H9 (cell line): ENCODE measurements around the gene CARD19. TPM values are rescaled to one million over a fixed set of nuclear protein-coding genes. Genes with fewer than 3 reads are reported as not detected.

Experiments
- DNase-seq: peaks from one replicate; pipeline ENCODE4 v3.0.0-alpha.2; 2017
- H2AFZ ChIP-seq: one replicate; pipeline ENCODE4 v1.6.1; 2013; ENCODE audit warnings: mild to moderate bottlenecking, low read length, control low read depth, moderate library complexity
- H2AK5ac ChIP-seq: 2 replicates; pipeline ENCODE4 v1.6.1; 2013; ENCODE audit warnings: low read length, control low read depth, mixed read lengths; ENCODE audit not compliant: insufficient read length
- H2BK120ac ChIP-seq: one replicate; pipeline ENCODE4 v1.6.1; 2013; ENCODE audit warnings: low read depth, mild to moderate bottlenecking, low read length, control low read depth, inconsistent platforms; ENCODE audit not compliant: poor library complexity, severe bottlenecking
- H2BK12ac ChIP-seq: 2 replicates; pipeline ENCODE4 v1.6.1; 2013; ENCODE audit warnings: low read length, control low read depth, mixed read lengths, low read depth; ENCODE audit not compliant: insufficient read length
- H2BK15ac ChIP-seq: 2 replicates; pipeline ENCODE4 v1.6.1; 2013; ENCODE audit warnings: low read depth, low read length, control low read depth
- H2BK20ac ChIP-seq: one replicate; pipeline ENCODE4 v1.6.1; 2013; ENCODE audit warnings: low read depth, mild to moderate bottlenecking, low read length, control low read depth, inconsistent platforms; ENCODE audit not compliant: poor library complexity, severe bottlenecking
- H2BK5ac ChIP-seq: 2 replicates; pipeline ENCODE4 v1.6.1; 2013; ENCODE audit warnings: low read length, control low read depth, mixed read lengths; ENCODE audit not compliant: insufficient read length
- H3K14ac ChIP-seq: 2 replicates; pipeline ENCODE4 v1.6.1; 2013; ENCODE audit warnings: low read length, control low read depth; ENCODE audit not compliant: insufficient read depth
- H3K18ac ChIP-seq: 2 replicates; pipeline ENCODE4 v1.6.1; 2013; ENCODE audit warnings: low read depth, mild to moderate bottlenecking, mixed read lengths, low read length, control low read depth; ENCODE audit not compliant: insufficient read length
- H3K23ac ChIP-seq: 2 replicates; pipeline ENCODE4 v1.6.1; 2013; ENCODE audit warnings: low read length, control low read depth, mixed read lengths, low read depth; ENCODE audit not compliant: insufficient read length
- H3K23me2 ChIP-seq: 2 replicates; pipeline ENCODE4 v1.6.1; 2013; ENCODE audit warnings: low read depth, mild to moderate bottlenecking, mixed read lengths, low read length, control low read depth; ENCODE audit not compliant: insufficient read length, poor library complexity, severe bottlenecking
- H3K27ac ChIP-seq: 2 replicates; pipeline ENCODE4 v1.5.1; 2013; ENCODE audit warnings: low read length, control low read depth, mixed read lengths, low read depth; ENCODE audit not compliant: insufficient read length
- H3K27me3 ChIP-seq: 2 replicates; pipeline ENCODE4 v1.6.1; 2013; ENCODE audit warnings: low read length, control low read depth, inconsistent platforms; ENCODE audit not compliant: insufficient read depth
- H3K4ac ChIP-seq: 2 replicates; pipeline ENCODE4 v1.6.1; 2013; ENCODE audit warnings: low read depth, mild to moderate bottlenecking, control low read depth, inconsistent platforms, low read length, moderate library complexity
- H3K4me1 ChIP-seq: 2 replicates; pipeline ENCODE4 v1.6.1; 2013; ENCODE audit warnings: low read length, control low read depth, inconsistent platforms; ENCODE audit not compliant: insufficient read depth
- H3K4me2 ChIP-seq: 2 replicates; pipeline ENCODE4 v1.6.1; 2013; ENCODE audit warnings: low read length, control low read depth, mixed read lengths; ENCODE audit not compliant: insufficient read length, insufficient read depth
- H3K56ac ChIP-seq: 2 replicates; pipeline ENCODE4 v1.6.1; 2013; ENCODE audit warnings: low read depth, mild to moderate bottlenecking, mixed read lengths, low read length, control low read depth; ENCODE audit not compliant: insufficient read length
- H3K79me1 ChIP-seq: 2 replicates; pipeline ENCODE4 v1.6.1; 2013; ENCODE audit warnings: low read depth, mild to moderate bottlenecking, moderate library complexity, low read length, control low read depth, inconsistent platforms; ENCODE audit not compliant: insufficient read depth, poor library complexity, severe bottlenecking
- H3K79me2 ChIP-seq: 2 replicates; pipeline ENCODE4 v1.6.1; 2013; ENCODE audit warnings: low read length, control low read depth, inconsistent platforms; ENCODE audit not compliant: insufficient read depth
- H3K9ac ChIP-seq: 2 replicates; pipeline ENCODE4 v1.6.1; 2013; ENCODE audit warnings: low read length, control low read depth, mixed read lengths; ENCODE audit not compliant: insufficient read length; ENCODE audit errors: extremely low read depth
- H3K9me3 ChIP-seq: one replicate; pipeline ENCODE4 v1.6.1; 2013; ENCODE audit warnings: low read depth, low read length, inconsistent platforms; ENCODE audit not compliant: control insufficient read depth
- H3T11ph ChIP-seq: one replicate; pipeline ENCODE4 v1.6.1; 2013; ENCODE audit warnings: mild to moderate bottlenecking, low read length, control low read depth, inconsistent platforms
- H4K20me1 ChIP-seq: one replicate; pipeline ENCODE4 v1.6.1; 2013; ENCODE audit not compliant: control insufficient read depth, insufficient read length, insufficient read depth
- H4K5ac ChIP-seq: 2 replicates; pipeline ENCODE4 v1.6.1; 2013; ENCODE audit warnings: low read depth, mild to moderate bottlenecking, mixed read lengths, low read length, control low read depth; ENCODE audit not compliant: insufficient read length
- H4K8ac ChIP-seq: replicated peaks from 2 replicates; pipeline ENCODE4 v1.6.1; 2013; ENCODE audit warnings: low read length, control low read depth, mixed read lengths, low read depth; ENCODE audit not compliant: insufficient read length
- H4K91ac ChIP-seq: 2 replicates; pipeline ENCODE4 v1.6.1; 2013; ENCODE audit warnings: low read depth, mild to moderate bottlenecking, moderate library complexity, mixed read lengths, low read length, control low read depth; ENCODE audit not compliant: insufficient read length
- H3K27ac Mint-ChIP-seq, 3 experiments: 2 replicates in 2 of 3; 3 replicates in 1 of 3; pipeline ENCODE4 v1.8.0; 2020 to 2021; ENCODE audit warnings: mixed read lengths in 3 of 3, mild to moderate bottlenecking in 1 of 3, moderate library complexity in 1 of 3
- H3K27me3 Mint-ChIP-seq: 2 replicates; pipeline ENCODE4 v1.8.0; 2021; ENCODE audit warnings: low read depth, mild to moderate bottlenecking, moderate library complexity, mixed read lengths
- H3K36me3 Mint-ChIP-seq, 3 experiments: 2 replicates in 2 of 3; 3 replicates in 1 of 3; pipeline ENCODE4 v1.8.0; 2020 to 2021; ENCODE audit warnings: low read depth in 3 of 3, mixed read lengths in 3 of 3; ENCODE audit not compliant: insufficient read depth in 1 of 3
- H3K4me1 Mint-ChIP-seq, 2 experiments: 2 replicates each; pipeline ENCODE4 v1.8.0; 2020; ENCODE audit warnings: mixed read lengths in 2 of 2
- H3K4me3 Mint-ChIP-seq, 2 experiments: 2 replicates in 1 of 2; 3 replicates in 1 of 2; pipeline ENCODE4 v1.8.0; 2020 to 2021; ENCODE audit warnings: mild to moderate bottlenecking in 2 of 2, mixed read lengths in 2 of 2, moderate library complexity in 1 of 2
- H3K9me3 Mint-ChIP-seq, 2 experiments: 2 replicates in 1 of 2; 3 replicates in 1 of 2; pipeline ENCODE4 v1.8.0; 2020; ENCODE audit warnings: mild to moderate bottlenecking in 2 of 2, mixed read lengths in 2 of 2, moderate library complexity in 1 of 2
- WGBS: extraction: QIAGEN DNeasy Blood & Tissue Kit; methylation state at CpG from one replicate; pipeline ENCODE4 v1.1.7; 2013; ENCODE audit warnings: missing lambda C conversion rate, low lambda C conversion rate, mixed read lengths; ENCODE audit not compliant: insufficient read length; ENCODE audit errors: extremely low coverage; 5-methylcytosine and 5-hydroxymethylcytosine counted together
- total RNA-seq: library from RNA; stranded (reverse); gene quantifications from 2 replicates; pipeline ENCODE4 v1.2.1, GENCODE V29; 2021
- TF ChIP-seq, protein P1 (sequence below): fragments of 200-600 bp; sonication (generic); conservative IDR thresholded peaks from 3 replicates; pipeline ENCODE4 v1.8.0; 2021; ENCODE audit warnings: antibody characterized with exemption, mild to moderate bottlenecking

CARD19 gene
- total RNA-seq, 1 experiment from 2014 or later: 21.4 TPM

- Histone ChIP-seq H3K4ac (no peak overlapping the region), H3K79me2 (no peaks in the 10 kb centered on the region), H3K18ac (no peak overlapping the region), H3K79me1 (no peaks in the 10 kb centered on the region), H2BK12ac (no peak overlapping the region), H3K9ac (no peak overlapping the region), H3K14ac (no peak overlapping the region), H2BK20ac (no peak overlapping the region), H3K23ac (no peak overlapping the region), H4K5ac (no peak overlapping the region), H3K56ac (no peak overlapping the region), H2AFZ (no peak overlapping the region), H3K27ac (no peak overlapping the region), H2BK15ac (no peak overlapping the region), H3K4me1 (no peaks in the 10 kb centered on the region), H3T11ph (no peak overlapping the region), H4K20me1 (no peaks in the 10 kb centered on the region), H3K4me2 (no peak overlapping the region), H4K8ac (no peak overlapping the region), H2AK5ac (no peak overlapping the region), H4K91ac (no peak overlapping the region), H2BK5ac (no peak overlapping the region), H3K23me2 (no peaks in the 10 kb centered on the region), H3K9me3 (no peaks in the 10 kb centered on the region), H3K27me3 (no peaks in the 10 kb centered on the region), H2BK120ac (no peak overlapping the region)
- no peak for DNase-seq
- no peaks in the 10 kb centered on the region for H3K9me3 Mint-ChIP-seq
- peaks cover 0 to 8% (median 3%) of the 10 kb centered on the region in 3 experiments; a peak in 5 of 7 replicates for H3K36me3 Mint-ChIP-seq
- WGBS: no CpG with 5 or more reads among the region's 15 CpGs
- H3K27ac Mint-ChIP-seq: no peak overlapping the region
- H3K4me1 Mint-ChIP-seq: peaks cover 18 to 23% of the 10 kb centered on the region in 2 experiments
- no peaks in the 10 kb centered on the region for H3K27me3 Mint-ChIP-seq
- no peak overlapping the region for H3K4me3 Mint-ChIP-seq
- TF ChIP-seq, protein P1, sequence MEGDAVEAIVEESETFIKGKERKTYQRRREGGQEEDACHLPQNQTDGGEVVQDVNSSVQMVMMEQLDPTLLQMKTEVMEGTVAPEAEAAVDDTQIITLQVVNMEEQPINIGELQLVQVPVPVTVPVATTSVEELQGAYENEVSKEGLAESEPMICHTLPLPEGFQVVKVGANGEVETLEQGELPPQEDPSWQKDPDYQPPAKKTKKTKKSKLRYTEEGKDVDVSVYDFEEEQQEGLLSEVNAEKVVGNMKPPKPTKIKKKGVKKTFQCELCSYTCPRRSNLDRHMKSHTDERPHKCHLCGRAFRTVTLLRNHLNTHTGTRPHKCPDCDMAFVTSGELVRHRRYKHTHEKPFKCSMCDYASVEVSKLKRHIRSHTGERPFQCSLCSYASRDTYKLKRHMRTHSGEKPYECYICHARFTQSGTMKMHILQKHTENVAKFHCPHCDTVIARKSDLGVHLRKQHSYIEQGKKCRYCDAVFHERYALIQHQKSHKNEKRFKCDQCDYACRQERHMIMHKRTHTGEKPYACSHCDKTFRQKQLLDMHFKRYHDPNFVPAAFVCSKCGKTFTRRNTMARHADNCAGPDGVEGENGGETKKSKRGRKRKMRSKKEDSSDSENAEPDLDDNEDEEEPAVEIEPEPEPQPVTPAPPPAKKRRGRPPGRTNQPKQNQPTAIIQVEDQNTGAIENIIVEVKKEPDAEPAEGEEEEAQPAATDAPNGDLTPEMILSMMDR: no peak
Measured at GRCh38 chr9:93112116-93112863, 16.3 kb downstream of the CARD19 start.
